H54 (cell line): ENCODE measurements around the gene ID2.

Experiments
- DNase-seq: peaks from one replicate; pipeline ENCODE4 v3.0.0; 2011; ENCODE audit warnings: low spot score, mixed read lengths; ENCODE audit not compliant: insufficient read length
- FAIRE-seq: peaks from 3 replicates; lab custom pipeline; 2011; peaks lifted over from hg19 to GRCh38; lab: Jason Lieb, UNC
- POLR2A ChIP-seq: IDR thresholded peaks from 2 replicates; pipeline ENCODE4 v1.6.1; 2011; ENCODE audit warnings: low read depth, mild to moderate bottlenecking, low read length

Gene ID2

GRCh38 chr2:8654041-8654440 is 27.8 kb upstream of the ID2 start:
- no peak for TF ChIP-seq POLR2A
- DNase-seq (no peak), FAIRE-seq (no peak)

GRCh38 chr2:8654483-8654882 is 27.4 kb upstream of the ID2 start:
- FAIRE-seq (no peak), DNase-seq (no peak)
- no peak for TF ChIP-seq POLR2A

DNA sequence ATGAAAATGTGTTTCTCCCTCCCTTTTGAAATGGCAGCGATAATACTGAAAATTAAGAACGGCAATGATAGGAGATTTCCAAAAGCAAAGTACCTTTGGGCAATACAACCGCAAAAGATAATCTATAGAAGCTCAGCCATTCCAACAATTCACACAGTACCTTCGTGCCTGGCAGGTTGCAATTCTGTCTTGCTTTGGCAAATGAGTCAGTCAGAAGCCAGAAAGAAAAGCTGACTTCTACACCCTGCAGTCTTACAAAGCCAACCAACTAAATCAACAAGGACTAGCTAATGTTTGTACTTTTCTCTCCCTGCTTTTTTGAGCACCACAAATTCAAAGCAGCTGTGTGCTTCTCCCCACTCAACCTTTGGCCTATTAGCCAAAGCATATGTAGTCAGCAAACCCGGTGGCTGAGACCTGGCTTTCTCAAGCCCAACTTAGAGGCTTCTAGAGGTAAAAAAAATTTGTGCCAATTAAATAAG is 25.7 kb upstream of the ID2 start:
- DNase-seq (no peak), FAIRE-seq (no peak)
- TF ChIP-seq POLR2A = no peak

DNA sequence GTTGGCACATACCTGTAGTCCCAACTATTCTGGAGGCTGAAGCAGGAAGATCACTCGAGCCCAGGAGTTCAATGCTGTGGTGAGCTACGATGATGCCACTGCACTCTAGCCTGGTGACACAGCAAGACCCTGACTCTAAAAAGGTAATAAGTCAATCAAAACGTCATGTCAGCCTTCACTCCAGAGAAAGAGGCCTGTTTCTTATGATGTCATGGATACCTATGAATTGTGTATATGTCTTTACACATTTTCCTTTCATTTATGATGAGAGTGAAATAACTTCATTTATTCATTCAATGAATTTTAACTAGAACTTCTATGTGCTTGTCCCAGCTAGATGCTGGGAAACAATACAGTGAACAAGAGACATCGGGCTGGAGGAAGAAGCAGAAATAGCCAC is 25.0 kb upstream of the ID2 start:
- no peak for DNase-seq
- no peak for FAIRE-seq
- no peak for TF ChIP-seq POLR2A

DNA sequence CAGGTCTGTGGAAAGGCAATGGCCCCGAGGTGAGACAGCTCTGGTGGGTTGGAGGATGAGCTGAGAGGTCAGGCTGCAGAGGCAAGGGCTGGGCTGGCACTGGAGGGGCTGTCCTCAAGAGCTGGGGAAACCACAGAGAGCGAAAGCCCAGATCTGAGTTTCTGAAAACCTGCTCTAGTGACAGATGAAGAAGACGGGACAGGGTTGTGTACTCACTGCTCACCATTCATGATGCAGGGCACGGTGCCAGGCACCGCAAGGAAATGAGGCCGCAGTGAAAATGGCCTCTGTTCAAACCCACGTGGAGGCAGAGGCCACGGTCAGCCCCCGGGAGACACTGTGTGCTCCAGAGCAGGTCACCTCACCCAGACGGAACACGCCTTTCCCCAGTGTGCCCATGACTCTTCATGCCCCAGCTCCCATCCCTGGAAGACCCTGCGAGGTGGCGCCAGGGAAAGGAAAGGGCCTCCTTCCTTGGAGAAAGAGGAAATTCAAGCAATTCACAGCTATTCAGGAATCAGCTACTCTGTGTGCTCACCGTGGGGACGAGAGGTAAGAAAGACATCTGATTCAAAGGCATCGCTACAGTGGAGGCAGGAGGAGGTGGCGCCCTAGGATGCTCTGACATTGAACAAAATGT is 24.3 kb upstream of the ID2 start:
- no peak for TF ChIP-seq POLR2A
- no peak for FAIRE-seq
- no peak for DNase-seq

- TF ChIP-seq POLR2A = no peak
- DNase-seq (no peak), FAIRE-seq (no peak)
These were observed 23.6 kb upstream of the ID2 start for GRCh38 chr2:8658064-8658862.

GRCh38 chr2:8659092-8659734 is 22.6 kb upstream of the ID2 start:
- FAIRE-seq = no peak
- DNase-seq = no peak

DNA sequence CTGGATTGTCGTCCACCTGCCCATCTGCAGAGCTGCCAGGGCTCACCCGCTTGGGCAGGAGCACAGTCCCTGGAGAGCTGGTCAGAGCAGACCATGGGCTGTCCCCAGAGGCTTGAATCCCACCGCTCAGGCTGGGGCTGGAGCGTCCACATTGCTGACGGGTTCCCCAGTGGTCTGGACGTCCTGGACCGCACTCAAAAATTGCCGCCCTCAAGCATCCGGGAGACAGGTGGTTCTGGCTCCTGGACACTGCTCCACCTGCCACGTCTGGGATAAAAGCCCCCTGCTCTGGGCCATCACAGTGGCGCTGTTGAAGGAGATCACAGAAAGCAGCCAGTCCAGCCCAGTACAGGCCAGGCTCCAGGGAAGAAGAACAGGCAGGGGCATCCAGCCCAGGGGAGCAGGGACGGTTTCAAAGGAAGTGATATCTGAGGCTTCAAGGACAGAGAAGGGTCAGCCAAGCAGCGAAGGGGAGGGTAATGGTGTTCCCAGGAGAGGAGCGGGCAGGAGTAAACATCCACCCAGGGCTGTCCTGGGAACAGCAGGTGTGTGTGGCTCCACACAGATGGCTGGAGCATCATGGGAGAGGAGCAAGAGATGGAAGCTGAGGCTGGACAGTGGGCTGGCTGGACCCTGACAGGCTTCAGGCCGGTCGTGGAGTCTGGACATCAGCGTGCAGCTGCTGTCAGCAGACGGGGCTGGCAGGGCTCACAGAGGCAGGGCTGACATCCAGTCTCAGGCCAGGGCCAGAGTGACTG is 21.9 kb upstream of the ID2 start:
- DNase-seq (no peak), FAIRE-seq (no peak)
- no peak for TF ChIP-seq POLR2A

More at GRCh38 chr2:8659092-8659734, 22.6 kb upstream of the ID2 start:
- TF ChIP-seq POLR2A = no peak

DNA sequence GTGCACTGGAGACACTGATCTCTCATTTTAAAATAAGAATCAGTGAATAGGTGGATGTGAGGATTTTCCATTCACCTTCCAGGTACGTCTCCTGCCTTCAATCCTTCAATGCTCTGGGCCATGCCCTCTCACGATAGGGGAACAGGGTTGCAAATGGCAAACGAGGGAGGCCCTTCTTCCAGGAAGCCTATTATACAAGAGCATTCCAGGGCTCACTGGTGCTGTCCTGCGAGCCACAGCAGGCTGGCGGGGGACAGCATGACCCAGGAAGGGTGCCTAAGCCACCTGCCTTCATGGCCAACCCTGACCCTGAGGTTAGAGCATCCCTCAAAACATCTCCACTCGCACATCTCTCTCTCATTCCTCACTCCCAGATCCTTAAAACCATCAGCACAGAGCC is 20.6 kb upstream of the ID2 start:
- no peak for TF ChIP-seq POLR2A
- FAIRE-seq (no peak), DNase-seq (no peak)

GRCh38 chr2:8661736-8662135 is 20.1 kb upstream of the ID2 start:
- TF ChIP-seq POLR2A = no peak
- DNase-seq = no peak
- FAIRE-seq = no peak

DNA sequence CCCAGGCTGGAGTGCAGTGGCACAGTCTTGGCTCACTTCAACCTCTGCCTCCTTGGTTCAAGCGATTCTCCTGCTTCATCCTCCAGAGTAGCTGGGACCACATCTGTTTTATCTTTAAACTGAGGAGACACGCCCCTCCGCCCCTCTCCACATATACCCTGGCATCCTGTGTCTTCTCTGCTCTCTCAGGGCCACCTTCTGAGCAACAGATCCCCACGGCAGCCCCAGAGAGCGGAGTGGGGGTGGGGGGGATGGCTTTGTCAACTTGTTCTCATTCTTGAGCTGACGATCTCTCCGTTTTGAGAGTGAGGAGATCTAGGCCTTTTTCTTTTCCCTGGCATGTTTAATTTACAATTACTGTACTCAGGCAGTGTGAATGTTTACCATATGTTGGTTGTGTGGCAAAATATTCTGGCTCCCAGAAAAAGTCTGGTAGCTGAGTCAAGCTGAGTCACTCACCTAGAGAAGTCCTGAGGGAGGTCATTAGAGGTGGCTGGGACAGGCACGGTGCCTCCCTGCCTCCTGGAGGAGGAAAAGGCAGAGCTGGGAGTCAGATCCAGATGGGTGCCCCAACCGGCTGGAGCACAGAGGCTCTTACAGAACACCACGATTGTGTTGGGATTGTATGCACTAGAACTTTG is 19.5 kb upstream of the ID2 start:
- FAIRE-seq = peak; percentile 74
- DNase-seq = peak; percentile 88
- TF ChIP-seq POLR2A = no peak

GRCh38 chr2:8663997-8664396 is 17.9 kb upstream of the ID2 start:
- DNase-seq (no peak), FAIRE-seq (no peak)
- TF ChIP-seq POLR2A = no peak

DNA sequence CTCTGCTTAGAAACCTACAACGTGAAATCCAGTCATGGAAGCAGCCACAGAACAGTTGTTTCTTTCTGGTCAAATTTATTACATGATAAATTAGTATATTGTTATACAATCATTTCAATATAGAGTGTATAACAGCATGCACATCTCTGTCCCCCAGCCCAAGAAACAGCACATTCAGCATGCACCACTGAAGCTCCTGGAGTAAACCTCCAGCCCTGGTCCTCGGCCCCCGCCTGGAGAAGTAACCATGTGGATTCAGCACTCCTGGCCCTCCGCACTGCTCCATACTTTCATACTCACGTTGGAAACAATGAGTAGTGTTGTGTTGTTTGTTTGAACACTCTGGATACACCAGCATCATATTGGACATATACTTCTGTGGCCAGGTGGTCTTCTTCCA is 15.3 kb upstream of the ID2 start:
- DNase-seq (no peak), FAIRE-seq (no peak)

DNA sequence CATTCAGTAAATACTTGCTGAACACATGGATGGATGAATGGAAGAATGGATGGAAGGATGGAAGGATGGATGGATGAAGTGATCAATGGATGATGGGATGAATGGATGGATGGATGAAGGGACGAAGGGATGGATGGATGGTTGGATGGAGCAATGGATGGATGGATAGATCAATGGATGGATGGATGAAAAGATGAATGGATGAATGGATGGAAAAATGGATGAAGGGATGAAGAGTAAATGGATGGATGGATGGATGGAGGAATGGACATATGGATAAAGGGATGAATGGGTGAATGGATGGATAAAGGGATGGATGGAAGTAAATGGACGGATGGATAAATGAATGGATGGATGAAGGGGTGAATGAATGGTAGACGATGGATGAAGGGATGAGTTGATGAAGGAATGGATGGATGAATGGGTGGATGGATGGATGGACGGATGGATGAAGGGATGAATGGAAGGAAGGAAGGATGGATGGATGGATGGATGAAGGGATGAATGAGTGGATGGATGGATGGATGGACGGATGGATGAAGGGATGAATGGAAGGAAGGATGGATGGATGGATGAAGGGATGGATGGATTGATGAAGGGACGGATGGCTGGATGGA is 13.9 kb upstream of the ID2 start:
- no peak for TF ChIP-seq POLR2A
- no peak for DNase-seq
- no peak for FAIRE-seq

More for the DNA sequence above, 15.3 kb upstream of the ID2 start:
- TF ChIP-seq POLR2A = no peak
